Spleen (tissue), 7 donors: ENCODE results near the gene SIPA1.
A peak's percentile ranks its signal among the peaks of the same experiment; 100 is the strongest.

Experiments used
- POLR2A ChIP-seq, 3 donors: fragments of 450-650 bp; IDR thresholded peaks; one replicate each; pipeline ENCODE4 v1.5.1; 2017; ENCODE audit warnings: antibody characterized with exemption in 3 of 3, mild to moderate bottlenecking in 1 of 3
- POLR2AphosphoS5 ChIP-seq, 3 donors: sonication (generic); formaldehyde crosslinking; IDR thresholded peaks; one replicate each; pipeline ENCODE4 v1.5.1; 2017; ENCODE audit warnings: antibody characterized with exemption in 3 of 3
- TF ChIP-seq, protein P1 (sequence below), 11 experiments: fragments of 200-600 bp in 7 of 11; fragments of 450-650 bp in 4 of 11; sonication (generic) in 4 of 11; IDR thresholded peaks in 8 of 11; conservative IDR thresholded peaks in 3 of 11; 1 replicate in 7 of 11; 2 replicates in 4 of 11; pipeline versions ENCODE4 v1.4.0 to v1.8.0; 2016 to 2021; ENCODE audit warnings: antibody characterized with exemption in 11 of 11, inconsistent platforms in 4 of 11, mild to moderate bottlenecking in 1 of 11
- donor health status: DM: no; HTN: no; CAD: no; lungs with moderate emphysema.
- donor health status: DM: no; HTN: no; CAD: no.
- donor health status: DM: no; HTN: no; CAD: no.

- no peak for TF ChIP-seq POLR2A (IDR thresholded peaks at IDR 0.05)
- TF ChIP-seq, protein P1, sequence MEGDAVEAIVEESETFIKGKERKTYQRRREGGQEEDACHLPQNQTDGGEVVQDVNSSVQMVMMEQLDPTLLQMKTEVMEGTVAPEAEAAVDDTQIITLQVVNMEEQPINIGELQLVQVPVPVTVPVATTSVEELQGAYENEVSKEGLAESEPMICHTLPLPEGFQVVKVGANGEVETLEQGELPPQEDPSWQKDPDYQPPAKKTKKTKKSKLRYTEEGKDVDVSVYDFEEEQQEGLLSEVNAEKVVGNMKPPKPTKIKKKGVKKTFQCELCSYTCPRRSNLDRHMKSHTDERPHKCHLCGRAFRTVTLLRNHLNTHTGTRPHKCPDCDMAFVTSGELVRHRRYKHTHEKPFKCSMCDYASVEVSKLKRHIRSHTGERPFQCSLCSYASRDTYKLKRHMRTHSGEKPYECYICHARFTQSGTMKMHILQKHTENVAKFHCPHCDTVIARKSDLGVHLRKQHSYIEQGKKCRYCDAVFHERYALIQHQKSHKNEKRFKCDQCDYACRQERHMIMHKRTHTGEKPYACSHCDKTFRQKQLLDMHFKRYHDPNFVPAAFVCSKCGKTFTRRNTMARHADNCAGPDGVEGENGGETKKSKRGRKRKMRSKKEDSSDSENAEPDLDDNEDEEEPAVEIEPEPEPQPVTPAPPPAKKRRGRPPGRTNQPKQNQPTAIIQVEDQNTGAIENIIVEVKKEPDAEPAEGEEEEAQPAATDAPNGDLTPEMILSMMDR (IDR thresholded peaks at IDR 0.05 in 8 of 11, conservative IDR thresholded peaks at IDR 0.05 in 3 of 11) = no peak
- TF ChIP-seq POLR2AphosphoS5 (IDR thresholded peaks at IDR 0.05) = peak in 2 of 3 donors; percentile 23 to 31
These were observed 19.5 kb downstream of the SIPA1 start for GRCh38 chr11:65657426-65657825.
